OCI-M1 (cell line): Measurements from ENCODE around the gene VEPH1.

Source experiments
- DNase-seq: peaks from one replicate; lab custom pipeline; 2025; lab: John Stamatoyannopoulos, UW

VEPH1 gene

DNA sequence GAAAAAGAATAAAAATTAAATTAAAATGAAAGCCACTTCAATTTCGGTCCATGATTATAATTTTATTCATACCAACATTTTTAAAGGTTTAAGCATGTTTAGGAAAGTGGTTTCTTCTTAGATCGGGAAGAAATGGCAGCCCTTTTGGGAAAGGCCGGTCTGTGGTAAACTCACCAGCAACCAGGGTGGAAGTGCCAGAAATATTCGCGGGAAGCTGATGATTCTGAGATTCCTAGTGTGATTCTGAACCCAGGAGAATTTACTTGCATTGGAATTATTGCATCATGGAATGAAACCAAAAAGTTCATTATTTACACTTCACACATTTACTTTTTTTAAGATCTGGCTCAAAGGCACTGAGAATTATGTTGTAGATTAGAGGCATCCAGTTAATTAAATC is 246.1 kb downstream of the VEPH1 start:
- DNase-seq, result no peak

DNA sequence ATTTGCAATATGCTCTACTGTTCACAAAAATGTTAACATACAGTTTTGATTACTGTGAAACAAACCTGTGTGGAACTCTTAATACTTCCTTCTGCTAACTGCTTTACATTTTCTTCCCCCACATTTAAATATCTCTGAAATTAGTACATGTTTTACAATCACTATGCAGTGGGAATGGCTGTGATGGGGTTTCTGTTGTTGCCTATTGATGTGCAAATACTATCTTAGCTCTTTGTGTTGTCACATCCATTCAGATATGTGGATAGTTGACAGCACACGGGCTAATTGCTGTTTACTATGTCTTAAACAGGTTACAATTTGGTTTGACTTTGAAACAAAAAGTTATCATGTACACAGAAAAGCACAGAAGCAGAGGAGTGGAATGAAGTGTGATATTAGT is 247.4 kb downstream of the VEPH1 start:
- DNase-seq, result no peak

DNA sequence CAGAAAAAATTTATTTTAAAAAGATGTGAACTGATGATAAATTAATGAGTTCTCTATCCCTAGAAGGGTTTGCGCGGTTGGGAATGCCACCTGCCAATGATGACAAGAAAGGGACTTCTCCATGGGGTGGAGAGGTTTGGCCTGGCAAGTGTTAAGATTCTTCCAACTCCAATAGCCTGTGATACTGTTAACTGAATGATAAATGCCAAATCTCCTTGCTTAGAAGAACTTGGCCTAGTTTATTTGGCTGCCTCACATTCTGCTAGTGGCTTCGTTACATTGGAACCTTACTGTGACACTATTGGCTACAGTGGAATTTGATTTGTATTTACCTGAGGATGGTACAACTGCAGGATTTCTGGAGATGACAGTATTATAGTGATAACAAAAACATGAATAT is 251.5 kb downstream of the VEPH1 start:
- DNase-seq, result no peak

DNA sequence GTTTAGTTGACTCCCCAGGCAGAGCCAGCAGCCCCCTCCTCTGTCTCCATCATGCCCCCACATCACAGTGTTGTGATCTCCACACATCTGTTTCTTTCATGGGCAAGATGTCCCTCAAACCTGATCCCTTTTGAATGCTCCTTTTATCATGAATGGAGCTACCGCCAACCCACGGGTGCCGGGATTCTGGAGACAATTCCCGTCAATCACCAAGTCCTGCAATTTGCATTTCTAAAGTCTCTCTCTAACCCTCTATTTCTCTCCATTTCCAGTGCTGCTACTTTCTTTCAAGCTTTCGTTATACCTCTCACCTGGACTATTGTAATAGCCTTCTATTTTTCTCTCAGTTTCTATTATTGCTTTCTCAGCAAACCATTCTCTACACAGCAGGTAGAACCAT is 253.6 kb downstream of the VEPH1 start:
- DNase-seq, result no peak

DNA sequence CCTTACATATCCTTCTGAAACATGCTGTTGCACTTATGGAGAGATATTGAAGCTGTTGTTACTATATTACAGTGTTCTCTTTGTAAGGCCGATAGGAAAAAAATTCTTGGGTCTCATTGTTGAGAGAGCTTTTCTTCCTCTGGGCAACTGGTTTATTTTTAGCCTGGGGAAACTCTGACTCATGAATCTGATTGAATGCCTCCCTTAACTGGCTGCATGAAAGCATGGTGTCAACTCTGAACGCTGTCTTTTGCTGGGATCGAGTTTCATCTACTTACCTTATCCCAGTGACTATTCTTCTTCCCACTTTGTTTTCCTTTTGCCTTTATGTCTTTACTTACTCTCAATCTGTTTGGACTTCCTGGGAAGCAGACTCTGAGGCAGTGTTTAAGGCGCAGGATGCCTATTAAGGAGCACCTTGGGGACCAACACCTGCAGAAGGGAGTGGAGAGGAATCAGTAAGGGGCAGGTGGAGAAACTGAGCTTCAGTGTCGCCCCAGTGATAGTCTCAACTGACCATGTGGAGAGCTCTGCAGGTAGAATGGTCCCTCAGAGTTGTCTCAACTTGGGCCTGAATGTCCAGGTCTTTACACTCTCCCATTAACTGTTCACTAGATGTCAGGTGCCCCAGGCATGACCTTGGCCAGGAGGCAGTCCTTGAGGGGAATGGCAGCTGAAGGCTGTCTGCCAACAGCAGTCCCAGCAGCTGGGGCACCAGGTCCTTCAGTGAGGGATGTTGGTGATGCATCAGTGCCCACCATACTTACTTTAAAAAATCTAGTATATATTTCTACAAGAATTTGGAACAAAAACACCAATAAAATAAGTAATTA is 254.4 kb downstream of the VEPH1 start:
- DNase-seq, result peak; percentile 79

DNA sequence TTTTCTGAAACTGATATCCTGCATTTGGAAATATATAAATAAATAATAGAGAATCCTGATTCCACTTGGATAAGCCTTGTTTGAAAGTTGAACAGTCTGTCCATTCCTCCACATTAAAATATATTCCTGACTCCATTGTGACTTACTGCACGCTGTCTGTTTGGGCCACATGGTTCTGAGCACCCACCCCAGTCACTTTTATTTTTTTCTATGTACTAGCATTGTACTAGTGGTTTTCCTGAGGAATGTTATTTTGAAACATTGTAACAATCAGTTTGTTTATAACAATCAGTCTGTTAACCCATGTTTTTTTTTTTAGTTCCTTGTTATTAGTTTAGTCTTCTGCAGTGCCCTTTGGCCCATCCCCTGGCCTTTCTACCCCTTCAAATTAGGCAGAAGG is 255.8 kb downstream of the VEPH1 start:
- DNase-seq, result no peak

DNA sequence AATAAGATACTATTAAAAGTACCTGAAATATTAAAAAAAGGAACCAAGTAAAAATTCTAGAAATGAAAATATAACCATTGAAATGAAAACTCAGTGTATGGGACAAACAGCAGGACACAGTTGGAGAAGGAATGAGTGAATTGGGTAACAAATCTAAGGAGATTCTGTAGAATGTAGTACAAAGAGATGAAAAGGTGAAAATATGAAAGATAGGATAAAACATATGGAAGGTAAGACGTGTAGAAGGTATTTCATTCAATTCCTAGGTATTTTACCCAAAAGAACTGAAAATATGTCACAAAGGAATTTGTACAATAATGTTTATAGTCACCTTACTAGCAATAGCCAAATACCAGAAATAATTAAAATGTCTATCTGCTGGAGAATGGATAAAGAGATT is 260.4 kb downstream of the VEPH1 start:
- no peak for DNase-seq

DNA sequence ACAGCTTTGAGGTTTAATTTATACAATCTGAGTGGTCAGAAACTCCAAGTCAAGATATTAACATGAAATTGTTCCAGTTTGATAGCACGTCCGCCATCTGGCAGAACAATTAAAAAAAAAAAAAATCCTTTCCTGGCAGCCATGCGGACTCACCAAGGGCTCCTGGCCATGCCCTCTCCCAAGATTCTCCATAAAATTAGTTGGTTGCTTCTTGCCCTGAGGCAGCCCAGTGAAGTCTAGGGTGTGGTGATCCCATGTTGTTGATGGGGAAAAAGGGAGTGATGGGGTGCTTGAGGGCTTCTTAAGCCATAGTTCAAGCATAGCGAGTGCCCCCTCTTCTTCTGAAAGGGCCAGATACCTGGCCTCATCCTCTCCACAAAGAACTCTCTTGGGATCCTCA is 261.6 kb downstream of the VEPH1 start:
- DNase-seq, result no peak

DNA sequence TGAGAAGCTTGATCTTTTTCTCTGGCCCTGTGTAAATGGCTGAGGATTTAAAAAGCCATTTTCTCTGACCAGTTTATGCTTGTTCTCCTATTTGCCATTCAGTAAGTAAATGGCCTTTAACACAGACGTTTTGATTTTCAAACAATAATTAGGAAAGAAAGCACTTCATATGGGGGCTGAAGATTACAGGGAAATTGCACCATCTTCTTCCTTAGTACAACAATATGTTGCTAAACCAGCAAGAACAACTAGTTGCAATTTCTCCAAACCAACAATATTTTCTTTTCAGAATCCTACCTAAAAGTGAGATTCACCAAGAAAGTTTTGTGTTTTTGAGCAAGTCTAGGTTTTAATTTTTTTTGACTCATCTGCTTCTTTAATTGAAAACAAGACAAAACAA is 262.8 kb downstream of the VEPH1 start:
- DNase-seq, result peak; percentile 5

DNA sequence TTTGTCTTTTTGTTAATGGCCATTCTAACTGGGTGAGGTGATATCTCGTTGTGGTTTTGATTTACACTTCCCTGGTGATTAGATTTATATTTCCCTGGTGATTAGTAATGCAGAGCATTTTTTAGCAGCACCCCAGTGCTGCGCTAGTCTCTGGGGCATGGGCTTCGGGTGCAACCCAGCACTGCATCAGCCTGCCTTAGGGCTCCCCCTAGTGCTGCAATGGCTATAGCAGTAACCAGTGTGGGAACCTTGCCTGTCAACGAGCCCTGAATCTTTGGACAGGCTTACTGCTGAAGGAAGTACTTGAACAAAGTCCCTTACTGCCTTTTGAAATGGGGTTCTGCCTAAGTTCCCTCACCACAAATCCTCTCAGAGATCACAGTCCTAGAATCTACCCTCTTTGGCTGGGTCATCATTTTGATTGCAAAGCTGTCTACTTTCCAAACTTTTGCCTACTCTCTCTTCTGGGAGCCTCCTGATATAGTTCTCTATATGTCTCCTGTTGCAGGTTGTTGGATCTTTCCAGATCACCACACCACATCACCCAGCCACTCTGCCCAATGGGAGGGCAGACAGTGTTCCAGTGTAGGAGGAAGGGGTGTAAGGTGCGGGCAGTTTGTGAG is 264.0 kb downstream of the VEPH1 start:
- peak; percentile 77 for DNase-seq

DNA sequence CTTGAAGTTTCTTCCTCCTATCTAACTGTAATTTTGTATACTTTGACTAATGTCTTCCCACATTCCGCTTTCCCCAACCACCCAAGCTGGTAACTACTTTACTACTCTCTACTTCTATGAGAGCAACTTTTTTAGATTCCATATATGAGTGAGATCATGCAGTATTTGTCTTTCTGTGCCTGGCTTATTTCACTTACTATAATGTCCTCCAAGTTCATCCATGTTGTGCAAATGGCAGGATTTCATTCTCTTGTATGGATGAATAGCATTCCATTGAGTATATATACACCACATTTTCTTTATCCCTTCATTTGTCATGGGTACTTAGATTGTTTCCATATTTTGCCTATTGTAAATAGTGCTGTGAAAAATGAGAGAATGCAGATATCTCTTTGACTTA is 264.8 kb downstream of the VEPH1 start:
- DNase-seq, result no peak

DNA sequence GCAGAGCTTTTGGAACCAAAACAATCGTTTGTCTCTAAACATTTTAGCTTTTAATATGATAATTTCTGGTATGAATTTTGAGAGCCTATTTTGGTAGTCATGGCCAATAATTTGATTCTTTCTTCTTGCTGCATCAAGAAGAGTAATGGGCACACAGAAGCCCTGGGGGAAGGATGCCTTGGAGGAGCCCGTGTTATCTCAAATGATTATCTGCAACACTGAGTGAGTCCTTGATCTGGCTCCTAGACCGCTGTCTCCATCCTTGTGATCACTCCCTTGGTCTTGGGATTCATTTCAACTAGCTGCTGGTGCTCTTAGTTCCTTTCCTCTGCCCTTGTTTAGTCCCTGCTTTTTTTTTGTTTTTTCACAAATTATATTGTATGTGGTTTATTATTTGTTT is 265.3 kb downstream of the VEPH1 start:
- no peak for DNase-seq

DNA sequence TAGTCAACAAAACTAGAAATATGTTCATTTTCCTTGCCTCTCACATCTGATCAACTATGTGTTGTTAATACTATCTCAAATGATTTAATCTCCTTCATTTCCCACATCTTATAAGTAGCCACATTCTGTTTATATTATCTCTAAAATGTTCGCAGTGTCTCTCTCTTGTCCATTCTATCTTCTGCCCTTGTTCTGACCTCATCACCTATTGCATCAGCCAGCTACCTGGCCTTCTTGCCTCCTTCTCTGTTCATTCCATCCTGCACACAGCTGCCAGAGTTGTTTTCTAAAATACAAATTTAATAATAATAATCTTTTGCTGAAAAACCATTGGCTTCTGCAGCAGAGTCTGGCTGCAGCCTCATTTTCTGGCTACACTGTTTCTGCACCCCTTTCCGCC is 267.9 kb downstream of the VEPH1 start:
- no peak for DNase-seq

DNA sequence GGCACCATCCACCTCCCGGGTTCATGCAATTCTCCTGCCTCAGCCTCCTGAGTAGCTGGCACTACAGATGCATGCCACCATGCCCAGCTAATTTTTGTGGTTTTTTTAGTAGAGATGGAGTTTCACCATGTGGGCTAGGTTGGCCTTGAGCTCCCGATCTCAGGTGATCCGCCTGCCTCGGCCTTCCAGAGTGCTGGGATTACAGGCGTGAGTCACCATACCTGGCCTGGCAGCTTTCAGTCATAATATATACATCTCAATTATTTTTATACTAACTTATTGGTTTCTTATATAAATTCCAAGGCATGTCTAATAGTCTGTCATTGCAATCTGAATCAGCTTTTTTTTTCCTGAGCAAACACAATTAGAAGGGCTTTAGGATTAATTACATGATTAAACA is 269.3 kb downstream of the VEPH1 start:
- no peak for DNase-seq

DNA sequence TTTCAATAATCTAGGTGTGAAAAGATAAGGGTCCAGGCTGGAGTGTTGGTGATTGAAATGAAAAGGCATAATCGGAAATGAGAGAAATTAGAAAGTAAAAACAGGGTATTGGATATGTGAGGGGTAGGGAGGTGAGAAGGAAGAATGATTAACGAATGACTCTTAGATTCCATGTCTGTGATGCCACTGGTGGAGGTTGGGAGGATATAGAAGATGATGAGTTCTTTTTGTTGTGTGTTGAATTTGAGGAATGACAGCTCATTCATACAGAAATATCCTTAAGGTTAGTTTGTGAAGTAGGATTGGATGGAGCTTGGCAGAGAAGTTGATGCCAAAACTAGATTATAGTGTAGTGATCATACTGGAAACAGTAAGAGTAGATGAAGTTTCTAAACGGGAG is 271.1 kb downstream of the VEPH1 start:
- no peak for DNase-seq

DNA sequence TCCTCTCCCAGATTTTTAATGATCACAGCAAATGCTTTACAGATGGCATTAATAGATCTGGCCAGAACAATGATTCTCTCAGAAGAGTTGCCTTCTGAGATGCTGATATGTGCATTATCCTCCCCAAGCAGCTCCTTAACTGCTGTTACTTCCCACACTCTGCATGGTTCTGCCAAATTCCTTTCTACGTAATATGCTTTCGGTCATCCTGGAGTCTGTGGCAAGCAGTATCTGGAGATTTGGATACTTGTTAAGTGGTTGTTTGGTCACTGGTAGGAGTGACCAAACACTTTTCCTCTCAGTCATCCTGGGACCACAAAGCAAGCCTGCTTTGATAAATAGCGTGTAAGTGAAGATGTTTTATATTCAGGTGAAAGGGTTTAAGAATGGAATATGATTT is 272.1 kb downstream of the VEPH1 start:
- no peak for DNase-seq

DNA sequence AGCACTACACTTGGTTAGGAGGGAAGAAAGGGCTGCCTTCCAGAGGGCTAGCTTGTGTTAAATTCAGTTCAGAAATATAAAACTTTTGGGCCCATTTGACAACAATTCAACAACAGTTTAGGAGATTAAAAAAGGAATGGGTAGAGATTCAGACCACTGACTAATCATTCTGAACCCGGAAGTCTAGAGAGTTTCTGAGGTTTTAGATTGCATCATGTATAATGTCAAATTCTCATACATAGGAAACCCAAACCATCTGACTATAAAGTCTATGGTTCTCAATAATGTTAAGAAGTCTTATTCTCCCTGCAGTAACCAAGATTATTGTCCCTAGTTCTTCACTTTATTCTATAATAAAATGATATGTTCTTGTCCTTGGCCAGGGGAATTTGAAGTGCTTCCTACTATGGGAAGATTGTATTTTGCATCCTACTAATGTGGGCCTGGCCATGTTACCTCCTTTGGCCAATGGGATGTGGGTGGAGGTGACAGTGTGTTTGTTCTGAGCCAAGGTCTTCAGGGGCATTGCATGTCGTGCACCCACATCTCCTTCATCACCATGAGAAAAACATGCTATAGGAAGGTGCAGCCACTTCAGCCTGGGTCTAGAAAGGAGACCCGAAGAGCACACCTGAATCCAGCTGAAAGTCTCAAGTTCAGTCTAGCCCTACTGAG is 276.9 kb downstream of the VEPH1 start:
- DNase-seq, result peak; percentile 43

DNA sequence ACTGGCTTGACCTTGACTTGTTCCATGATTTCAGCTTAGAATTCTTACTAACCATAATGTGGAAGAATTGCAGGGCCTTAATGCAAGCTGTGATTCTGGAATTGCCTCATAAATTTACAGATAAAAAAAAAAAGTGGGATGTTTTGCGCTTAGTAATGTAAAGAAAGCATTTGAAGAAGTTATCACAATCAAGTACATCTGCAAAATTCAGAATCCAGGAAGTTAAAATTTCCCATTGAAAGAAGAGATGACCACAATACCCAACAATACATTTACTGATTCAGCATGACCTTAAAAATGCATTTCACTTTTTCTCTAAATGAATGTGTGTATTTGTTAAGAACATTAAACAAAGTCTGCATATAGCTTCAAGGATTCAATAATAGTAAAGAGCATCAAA is 278.2 kb downstream of the VEPH1 start:
- no peak for DNase-seq

DNA sequence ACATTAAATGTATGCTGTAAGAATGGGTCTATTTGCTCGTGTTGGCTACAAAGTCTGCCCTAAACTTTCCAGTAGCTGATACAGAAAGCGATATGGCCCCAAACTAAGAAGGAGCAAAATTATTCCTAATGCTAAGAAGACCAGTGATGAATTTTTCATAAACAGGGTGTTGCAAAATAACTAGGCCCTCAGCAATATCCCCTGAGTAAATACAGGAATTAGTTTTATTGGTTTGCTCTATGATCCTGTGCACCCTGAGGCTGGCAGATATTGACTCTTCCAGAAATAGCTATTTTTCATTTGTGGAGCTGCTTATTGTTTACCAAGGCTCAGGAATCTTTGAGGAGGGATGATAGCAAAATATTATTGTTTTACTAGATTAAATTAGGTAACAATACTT is 282.3 kb downstream of the VEPH1 start:
- no peak for DNase-seq

DNA sequence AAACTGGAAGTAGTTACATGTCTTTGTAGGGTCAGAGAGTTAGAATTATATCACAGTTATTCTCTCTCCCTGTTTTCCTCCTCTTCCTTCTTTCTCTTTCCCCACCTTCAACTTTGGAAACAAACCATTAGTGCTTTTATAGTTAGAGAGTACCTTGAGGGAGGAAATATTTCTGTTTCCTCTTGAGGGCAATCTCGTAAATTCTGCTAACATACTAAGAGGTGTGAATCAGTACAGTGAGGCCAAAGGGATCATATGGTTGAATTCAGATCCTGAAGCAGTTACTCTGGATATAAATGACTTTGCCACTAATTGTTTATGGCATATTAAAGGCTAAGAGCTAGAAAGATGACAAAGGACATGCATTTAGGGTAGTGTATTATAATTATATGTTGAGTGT is 283.0 kb downstream of the VEPH1 start:
- DNase-seq, result no peak

DNA sequence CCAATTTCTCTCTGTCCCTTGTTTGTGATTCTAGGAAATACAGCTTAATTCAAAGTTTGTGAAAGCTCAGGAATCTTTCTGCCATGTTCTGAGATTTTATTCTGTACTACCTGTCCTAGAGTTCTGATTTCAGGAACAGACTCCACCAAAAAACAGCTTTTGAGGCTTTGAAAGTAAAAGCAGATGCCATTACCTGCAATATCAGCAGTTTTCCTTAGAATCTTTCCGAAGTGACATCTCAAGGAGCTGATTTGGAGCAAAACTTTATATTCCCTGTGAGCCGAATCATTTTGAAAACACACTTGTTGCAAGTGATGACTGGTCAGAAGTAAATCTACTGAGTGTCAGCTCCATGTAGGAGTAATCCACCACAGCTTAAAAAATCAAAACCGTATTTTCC is 284.0 kb downstream of the VEPH1 start:
- DNase-seq, result no peak
